HG03139 (cell line): ENCODE measurements around the gene ADCY9.
"Not testable (repeated sequence)": the region's sequence is repeated elsewhere in the genome, so short reads cannot be mapped to it uniquely, and the experiment has no call there.

ENCODE experiments used
- ATAC-seq: cut with Tn5 transposase; IDR thresholded peaks from one replicate; pipeline ENCODE4 v1.9.1; 2021; ENCODE audit not compliant: unreplicated experiment

The ADCY9 gene

GRCh38 chr16:4094127-4094773 lies 22.0 kb downstream of the ADCY9 start:
- ATAC-seq, result no peak

- ATAC-seq, result no peak
Observed at GRCh38 chr16:4093495-4094126, 22.6 kb downstream of the ADCY9 start.

DNA sequence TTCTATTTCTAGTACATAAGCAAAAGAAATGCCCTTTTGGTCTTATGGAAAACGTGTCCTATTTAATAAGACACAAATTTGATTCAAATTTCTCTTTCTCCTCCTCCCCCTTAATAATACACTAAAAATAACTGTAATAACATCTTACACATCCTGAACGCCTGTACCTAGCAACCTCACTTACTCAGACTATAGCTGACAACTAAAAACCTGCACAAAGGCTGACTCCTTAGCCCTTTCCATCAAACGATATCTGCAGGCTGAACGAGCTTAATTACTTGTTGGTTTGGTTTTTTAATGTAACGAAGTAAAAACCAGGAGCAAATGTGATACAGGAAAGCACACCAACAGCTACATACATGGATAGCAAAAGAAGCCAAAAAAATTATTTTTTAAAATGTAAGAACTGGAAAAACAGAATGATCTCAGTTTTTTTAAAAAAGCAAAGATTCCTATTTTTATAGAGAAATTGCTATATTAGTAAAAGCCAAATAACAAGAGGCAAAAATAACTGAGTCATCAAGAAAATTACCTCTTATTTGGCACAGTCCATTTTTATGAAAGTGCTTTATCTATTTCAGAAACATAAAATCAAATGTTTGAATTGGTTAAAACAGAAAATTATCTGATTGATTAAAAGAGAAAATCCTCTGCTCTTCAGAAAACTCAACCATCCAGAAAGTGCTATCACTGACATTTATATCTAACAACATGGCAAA lies 23.5 kb downstream of the ADCY9 start:
- ATAC-seq, result no peak

GRCh38 chr16:4091240-4092012 lies 24.8 kb downstream of the ADCY9 start:
- no peak for ATAC-seq

- no peak for ATAC-seq
Observed at GRCh38 chr16:4090351-4090851, 25.8 kb downstream of the ADCY9 start.

GRCh38 chr16:4089811-4090301 lies 26.4 kb downstream of the ADCY9 start:
- ATAC-seq, result no peak

DNA sequence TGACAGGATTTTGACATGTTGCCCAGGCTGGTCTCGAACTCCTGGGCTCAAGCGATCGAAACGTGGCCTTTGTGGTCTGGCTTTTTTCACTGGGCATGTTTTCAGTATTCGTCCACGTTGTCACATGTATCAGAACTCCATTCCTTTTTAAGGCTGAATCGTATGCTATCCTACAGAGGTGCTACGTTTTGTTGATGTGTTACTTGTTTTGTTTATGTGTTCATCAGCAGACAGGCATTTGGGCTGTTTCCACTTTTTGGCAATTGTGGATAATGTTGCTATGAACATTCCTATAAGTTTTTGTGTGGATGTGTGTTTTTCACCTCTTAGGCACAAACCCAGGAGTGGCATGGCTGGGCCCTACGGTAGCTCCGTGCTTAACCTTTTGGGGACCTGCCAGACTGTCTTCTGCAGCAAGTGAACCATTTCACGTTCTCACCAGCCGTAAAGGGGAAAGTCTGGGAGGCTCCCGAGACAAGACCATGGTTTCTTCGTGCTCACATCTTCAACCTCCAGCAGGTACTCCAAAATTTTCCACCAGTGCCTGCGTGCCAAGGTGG lies 26.9 kb downstream of the ADCY9 start:
- no peak for ATAC-seq

- ATAC-seq, result no peak
Observed at GRCh38 chr16:4087990-4088577, 28.2 kb downstream of the ADCY9 start.

GRCh38 chr16:4087099-4087885 lies 28.9 kb downstream of the ADCY9 start:
- ATAC-seq, result no peak

DNA sequence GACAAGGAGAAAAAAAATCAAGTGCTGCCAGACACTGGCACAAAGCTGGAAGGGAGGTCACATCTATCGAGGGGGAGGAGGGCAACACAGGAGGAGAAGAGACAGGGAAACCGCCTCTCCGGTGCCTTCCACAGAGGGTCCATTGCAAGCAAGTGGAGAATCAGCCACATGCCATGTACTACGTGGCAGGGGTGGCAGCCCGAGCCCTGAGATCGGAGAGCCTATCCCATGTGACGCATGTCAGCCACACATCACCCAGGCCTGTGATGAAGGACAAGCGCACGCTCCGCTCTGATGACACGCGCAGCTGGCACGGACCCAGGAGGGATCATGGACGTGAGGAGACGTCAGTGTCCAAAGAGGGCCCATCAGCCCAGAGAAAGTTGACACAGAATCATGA lies 30.1 kb downstream of the ADCY9 start:
- no peak for ATAC-seq

DNA sequence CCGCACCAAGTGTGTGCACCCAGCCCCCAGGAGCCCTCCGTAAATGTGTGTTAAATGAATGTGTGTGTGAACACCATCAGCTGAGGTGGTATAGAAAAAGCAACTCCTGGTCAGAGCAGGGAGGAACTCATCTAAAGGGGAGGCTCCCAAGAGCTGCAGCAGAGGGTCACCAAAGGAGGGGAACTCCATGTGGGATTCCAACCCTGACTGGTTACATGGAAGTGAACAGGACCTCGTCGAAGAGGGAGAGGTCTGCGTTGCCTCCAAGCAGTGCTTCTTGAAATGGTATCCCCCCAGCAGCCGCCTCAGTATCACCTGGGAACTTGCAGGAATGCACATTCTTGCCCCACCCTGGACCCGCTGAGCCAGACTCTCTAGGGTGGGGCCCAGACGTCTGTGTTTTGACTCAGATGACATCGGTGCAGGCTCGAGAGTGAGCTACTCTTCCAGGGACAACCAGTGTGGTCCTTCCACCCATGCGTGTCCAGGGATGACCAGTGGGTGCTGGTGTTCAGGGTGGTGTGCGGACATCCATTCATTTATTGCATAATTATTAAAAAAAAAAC lies 30.8 kb downstream of the ADCY9 start:
- ATAC-seq, result no peak

DNA sequence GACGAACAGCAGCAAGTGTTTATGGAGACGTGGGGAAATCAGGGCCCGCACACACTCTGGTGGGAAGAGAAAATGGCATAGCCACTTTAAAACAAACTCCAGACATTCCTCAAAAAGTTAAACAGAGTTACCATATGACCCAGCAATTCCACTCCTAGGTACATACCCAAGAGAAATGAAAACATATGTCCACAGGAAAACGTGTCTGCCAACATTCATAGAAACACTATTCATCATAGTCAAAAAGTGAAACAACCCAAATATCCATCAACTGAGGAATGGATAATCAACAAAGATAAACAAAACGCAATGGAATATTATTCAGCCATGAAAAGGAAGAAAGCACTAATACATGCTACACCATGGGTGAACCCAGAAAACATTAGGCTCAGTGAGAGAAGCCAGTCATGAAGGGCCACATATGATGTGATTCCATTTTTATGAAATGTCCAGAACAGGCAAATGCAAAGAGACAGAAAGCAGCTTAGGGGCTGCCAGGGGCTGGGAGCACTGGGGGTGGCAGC lies 32.8 kb downstream of the ADCY9 start:
- ATAC-seq, result no peak

GRCh38 chr16:4082474-4083044 lies 33.7 kb downstream of the ADCY9 start:
- ATAC-seq, result no peak

DNA sequence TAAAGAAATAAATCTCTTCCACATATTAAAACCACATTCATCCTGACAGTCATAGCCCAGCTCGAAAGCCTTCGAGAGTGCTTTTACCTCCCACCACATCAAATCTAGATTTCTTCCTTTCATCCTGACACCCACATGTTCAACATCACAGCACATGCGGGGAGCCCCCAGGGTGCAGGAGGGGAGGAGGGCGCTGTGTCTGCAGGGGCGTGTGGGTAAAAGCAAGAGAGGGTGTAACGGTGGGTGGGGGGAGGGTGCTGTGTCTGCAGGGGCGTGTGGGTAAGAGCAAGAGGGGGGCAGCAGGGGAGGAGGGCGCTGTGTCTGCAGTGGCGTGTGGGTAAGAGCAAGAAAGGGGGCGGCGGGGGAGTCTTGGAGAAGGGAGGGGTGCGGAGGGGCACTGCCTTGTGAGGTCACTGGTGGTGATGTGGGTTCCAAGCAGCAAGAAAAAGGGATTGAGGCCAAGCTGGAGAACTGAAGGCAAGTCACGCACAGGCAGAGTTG lies 34.7 kb downstream of the ADCY9 start:
- ATAC-seq, result no peak

- no peak for ATAC-seq
Observed at GRCh38 chr16:4081047-4081446, 35.2 kb downstream of the ADCY9 start.

- ATAC-seq, result no peak
Observed at GRCh38 chr16:4077174-4077649, 39.0 kb downstream of the ADCY9 start.

DNA sequence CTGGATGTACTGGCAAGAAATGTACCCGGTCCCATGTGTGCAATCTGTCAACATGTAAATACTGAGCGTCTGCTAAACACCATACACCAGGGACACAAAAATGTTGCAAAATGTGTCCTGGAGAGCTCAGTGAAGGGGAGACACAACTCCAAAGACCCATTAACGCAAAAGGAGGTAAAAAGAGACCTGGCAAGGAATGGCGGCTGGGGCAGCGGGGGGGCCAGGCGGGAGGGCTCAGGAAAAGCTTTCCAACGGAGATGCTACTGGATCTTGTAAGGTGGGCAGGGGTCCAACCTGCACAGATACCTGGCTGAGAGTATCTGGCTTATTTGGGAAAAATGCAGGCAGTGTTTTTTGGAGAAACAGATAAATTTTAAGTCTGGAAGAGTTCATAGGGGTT lies 40.7 kb downstream of the ADCY9 start:
- ATAC-seq, result no peak

GRCh38 chr16:4073150-4073549 lies 43.1 kb downstream of the ADCY9 start:
- not testable (repeated sequence) for ATAC-seq
